HG02852 (cell line): ENCODE measurements around the gene NEFH.

Experiments
- ATAC-seq: cut with Tn5 transposase; IDR thresholded peaks from one replicate; pipeline ENCODE4 v1.9.1; 2021; ENCODE audit warnings: mild to moderate bottlenecking, moderate library complexity; ENCODE audit not compliant: unreplicated experiment

Gene NEFH

GRCh38 chr22:29459773-29460172 is 20.2 kb upstream of the NEFH start:
- no peak for ATAC-seq

- no peak for ATAC-seq
Observed at GRCh38 chr22:29461263-29461662, 18.8 kb upstream of the NEFH start.

GRCh38 chr22:29463629-29464028 is 16.4 kb upstream of the NEFH start:
- ATAC-seq: no peak

- no peak for ATAC-seq
Observed at GRCh38 chr22:29464581-29464980, 15.4 kb upstream of the NEFH start.

GRCh38 chr22:29469755-29470154 is 10.3 kb upstream of the NEFH start:
- ATAC-seq: no peak

GRCh38 chr22:29470159-29470855 is 9.7 kb upstream of the NEFH start:
- ATAC-seq: no peak

GRCh38 chr22:29473001-29473400 is 7.0 kb upstream of the NEFH start:
- no peak for ATAC-seq

GRCh38 chr22:29475550-29475949 is 4.5 kb upstream of the NEFH start:
- ATAC-seq: no peak

DNA sequence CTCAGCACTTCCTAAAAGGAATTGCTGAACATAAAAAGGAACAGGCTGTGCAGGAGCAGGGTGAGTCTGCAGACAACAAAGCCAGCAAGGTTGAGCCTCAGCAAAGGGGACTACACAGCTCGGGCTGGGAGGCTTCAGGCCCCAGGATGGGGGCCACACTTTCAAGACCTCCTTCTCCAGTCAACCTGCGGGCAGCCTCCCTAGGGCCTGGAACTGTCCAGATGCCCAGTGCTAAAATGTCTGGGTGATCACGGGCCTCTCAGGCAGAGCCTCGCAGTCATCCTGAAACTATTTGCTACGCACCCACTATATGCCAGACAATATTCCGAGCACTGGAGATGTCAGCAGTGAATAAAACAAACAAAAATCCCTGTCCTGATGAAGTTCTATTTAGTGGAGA is 3.9 kb upstream of the NEFH start:
- no peak for ATAC-seq

DNA sequence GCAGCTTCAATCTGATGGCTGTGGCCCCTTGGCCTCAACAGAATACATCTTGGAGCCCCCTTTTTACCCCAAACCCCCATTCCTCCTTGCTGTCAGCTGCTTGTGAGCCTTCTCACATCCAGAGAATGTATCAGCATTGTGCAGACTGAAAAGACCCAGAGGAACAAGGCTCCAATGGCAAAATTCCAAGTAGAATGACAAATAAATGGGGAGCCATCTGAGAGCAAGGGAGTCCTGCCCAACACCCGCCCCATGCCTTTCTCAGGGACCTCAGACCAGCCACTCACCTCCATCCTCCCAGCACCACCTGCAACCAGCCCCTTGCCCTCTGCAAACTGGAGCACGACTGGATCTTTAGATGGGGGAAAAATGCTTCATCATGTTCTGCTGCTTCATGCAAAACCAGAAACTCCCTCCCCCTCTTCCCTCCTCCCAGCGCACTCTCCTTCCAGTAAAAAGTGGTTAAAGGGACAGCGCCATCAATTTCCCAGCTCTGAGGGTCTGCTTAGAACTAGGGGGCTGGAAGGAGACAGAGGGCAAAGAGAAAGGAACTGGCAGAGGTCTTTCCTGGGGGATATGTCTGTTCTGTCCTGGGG is 2.2 kb upstream of the NEFH start:
- no peak for ATAC-seq

DNA sequence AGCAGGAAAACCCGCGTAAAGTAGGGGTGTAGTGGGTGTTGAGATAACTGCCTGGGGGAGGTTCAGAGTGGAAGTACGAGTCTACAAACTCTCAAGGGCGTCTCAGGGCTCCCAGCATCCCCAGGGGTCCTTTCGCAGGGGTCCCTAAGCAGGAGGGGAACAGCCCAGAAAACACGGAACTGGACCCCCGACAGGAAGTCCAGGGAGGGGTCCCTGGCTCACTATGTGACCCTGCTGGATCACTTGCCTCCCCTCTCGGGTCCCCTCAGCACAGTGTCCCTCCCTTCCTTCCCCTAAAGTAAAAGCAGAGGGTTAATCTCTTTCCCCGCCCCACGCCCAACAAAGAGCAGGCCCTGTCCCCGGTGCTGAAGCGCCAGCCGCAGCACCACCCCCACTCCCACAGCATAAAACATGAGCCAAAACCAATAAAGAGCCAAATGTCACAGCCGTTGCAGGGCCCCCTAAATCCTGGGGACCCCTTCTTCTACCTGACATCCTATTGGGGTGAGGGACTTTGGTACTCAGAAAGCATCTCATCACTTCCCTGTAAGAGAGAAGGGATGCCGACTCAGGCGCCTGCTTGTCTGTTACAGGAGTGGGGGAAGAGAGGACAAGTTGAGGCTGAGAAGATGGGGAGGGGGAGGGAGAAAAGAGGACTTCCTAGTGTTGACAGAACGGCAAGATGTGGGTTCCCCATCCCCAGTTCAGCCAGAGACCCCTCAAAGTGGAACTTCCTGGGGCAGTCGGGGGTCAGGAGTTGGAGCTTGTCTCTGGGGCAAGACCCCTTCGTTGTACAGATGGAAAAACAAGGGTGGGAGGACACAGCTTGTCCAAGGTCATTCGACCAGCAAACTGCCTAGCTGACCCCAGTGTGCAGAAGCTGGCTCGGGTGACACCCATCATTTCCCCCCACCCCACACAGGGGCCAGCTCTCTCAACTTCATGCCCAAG is 1.4 kb upstream of the NEFH start:
- no peak for ATAC-seq

- ATAC-seq: no peak
Observed at GRCh38 chr22:29480262-29480511, 169 bp downstream of the NEFH start.

DNA sequence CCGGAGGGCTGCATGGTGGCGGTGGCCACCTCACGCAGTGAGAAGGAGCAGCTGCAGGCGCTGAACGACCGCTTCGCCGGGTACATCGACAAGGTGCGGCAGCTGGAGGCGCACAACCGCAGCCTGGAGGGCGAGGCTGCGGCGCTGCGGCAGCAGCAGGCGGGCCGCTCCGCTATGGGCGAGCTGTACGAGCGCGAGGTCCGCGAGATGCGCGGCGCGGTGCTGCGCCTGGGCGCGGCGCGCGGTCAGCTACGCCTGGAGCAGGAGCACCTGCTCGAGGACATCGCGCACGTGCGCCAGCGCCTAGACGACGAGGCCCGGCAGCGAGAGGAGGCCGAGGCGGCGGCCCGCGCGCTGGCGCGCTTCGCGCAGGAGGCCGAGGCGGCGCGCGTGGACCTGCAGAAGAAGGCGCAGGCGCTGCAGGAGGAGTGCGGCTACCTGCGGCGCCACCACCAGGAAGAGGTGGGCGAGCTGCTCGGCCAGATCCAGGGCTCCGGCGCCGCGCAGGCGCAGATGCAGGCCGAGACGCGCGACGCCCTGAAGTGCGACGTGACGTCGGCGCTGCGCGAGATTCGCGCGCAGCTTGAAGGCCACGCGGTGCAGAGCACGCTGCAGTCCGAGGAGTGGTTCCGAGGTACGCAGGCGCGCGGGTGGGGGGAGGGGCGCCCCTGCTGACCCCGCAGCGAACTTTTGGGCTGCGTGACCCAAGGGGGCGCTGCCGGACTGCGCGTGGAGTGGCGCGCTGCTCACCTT is 670 bp downstream of the NEFH start:
- ATAC-seq: no peak

- no peak for ATAC-seq
Observed at GRCh38 chr22:29481265-29482000, 1.4 kb downstream of the NEFH start.

GRCh38 chr22:29482253-29482652 is 2.2 kb downstream of the NEFH start:
- no peak for ATAC-seq

DNA sequence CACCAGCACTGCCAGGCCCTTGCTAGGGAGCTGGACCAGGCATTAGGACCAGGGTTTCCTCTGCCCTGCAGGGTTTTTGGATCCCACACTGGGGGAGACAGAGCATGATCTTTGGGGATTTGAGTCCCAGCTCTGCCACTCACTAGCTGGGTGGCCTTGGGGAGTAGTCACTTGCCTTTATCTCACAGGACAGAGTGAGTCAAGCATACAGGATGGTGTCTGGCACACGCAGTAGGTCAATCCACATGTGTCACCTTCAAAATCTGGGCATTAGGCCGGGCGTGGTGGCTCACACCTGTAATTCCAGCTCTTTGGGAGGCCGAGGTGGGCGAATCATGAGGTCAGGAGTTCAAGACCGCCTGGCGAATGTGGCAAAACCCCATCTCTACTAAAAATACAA is 2.7 kb downstream of the NEFH start:
- no peak for ATAC-seq

GRCh38 chr22:29483254-29483653 is 3.2 kb downstream of the NEFH start:
- no peak for ATAC-seq

- no peak for ATAC-seq
Observed at GRCh38 chr22:29484642-29485041, 4.6 kb downstream of the NEFH start.

GRCh38 chr22:29485448-29485847 is 5.4 kb downstream of the NEFH start:
- no peak for ATAC-seq

GRCh38 chr22:29487426-29487986 is 7.5 kb downstream of the NEFH start:
- no peak for ATAC-seq
